ENCODE data around the gene EGLN3. TPM values are rescaled to one million over a fixed set of nuclear protein-coding genes. Genes with fewer than 3 reads are reported as not detected.

The EGLN3 gene
- total and polyA plus RNA-seq, 2 donors (not counting 3 experiments of a cell fraction or from before 2014, with no cell fraction given): 0.20 TPM; not detected in 1

GRCh38 chr14:33899723-33900341 is 51.0 kb downstream of the EGLN3 start:
- H3K27ac ChIP-seq (ENCODE audit: insufficient read depth, low read depth, low read length): no peak overlapping the region
- POLR2A ChIA-PET: no interaction called here
- DNase-seq (ENCODE audit: low read depth, low spot score) (no peak), FAIRE-seq (no peak)
- no peaks in the 10 kb centered on the region for H3K79me2 ChIP-seq (ENCODE audit: control insufficient read depth, insufficient read depth, low read length)
- H3K4me1 ChIP-seq (ENCODE audit: control insufficient read depth, extremely low read depth, insufficient read depth, low read length): no peaks in the 10 kb centered on the region
- no peaks in the 10 kb centered on the region for H3K36me3 ChIP-seq (ENCODE audit: control insufficient read depth in 2 of 2, extremely low read depth in 1 of 2, insufficient read depth in 2 of 2, low read length in 2 of 2)
- intact Hi-C loops (cut with micrococcal nuclease): no loop called here
- no peak overlapping the region for H3K4me3 ChIP-seq (replicated peaks in 1 of 3; ENCODE audit: insufficient read depth in 1 of 3, low read depth in 1 of 3, low read length in 3 of 3)
- H3K9me3 ChIP-seq (replicated peaks; ENCODE audit: control insufficient read depth, insufficient read depth, low read length): no peaks in the 10 kb centered on the region
- no peak for TF ChIP-seq MYC (IDR thresholded peaks at IDR 0.05; ENCODE audit: low read depth, low read length)
- TF ChIP-seq, protein P1, sequence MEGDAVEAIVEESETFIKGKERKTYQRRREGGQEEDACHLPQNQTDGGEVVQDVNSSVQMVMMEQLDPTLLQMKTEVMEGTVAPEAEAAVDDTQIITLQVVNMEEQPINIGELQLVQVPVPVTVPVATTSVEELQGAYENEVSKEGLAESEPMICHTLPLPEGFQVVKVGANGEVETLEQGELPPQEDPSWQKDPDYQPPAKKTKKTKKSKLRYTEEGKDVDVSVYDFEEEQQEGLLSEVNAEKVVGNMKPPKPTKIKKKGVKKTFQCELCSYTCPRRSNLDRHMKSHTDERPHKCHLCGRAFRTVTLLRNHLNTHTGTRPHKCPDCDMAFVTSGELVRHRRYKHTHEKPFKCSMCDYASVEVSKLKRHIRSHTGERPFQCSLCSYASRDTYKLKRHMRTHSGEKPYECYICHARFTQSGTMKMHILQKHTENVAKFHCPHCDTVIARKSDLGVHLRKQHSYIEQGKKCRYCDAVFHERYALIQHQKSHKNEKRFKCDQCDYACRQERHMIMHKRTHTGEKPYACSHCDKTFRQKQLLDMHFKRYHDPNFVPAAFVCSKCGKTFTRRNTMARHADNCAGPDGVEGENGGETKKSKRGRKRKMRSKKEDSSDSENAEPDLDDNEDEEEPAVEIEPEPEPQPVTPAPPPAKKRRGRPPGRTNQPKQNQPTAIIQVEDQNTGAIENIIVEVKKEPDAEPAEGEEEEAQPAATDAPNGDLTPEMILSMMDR (IDR thresholded peaks at IDR 0.05; ENCODE audit: extremely low read depth in 1 of 2, insufficient read depth in 1 of 2, low read depth in 1 of 2, low read length in 2 of 2): no peak
- no peak for TF ChIP-seq FOS (IDR thresholded peaks at IDR 0.05; ENCODE audit: borderline replicate concordance, insufficient read depth, low read length)
- no peak for TF ChIP-seq EZH2 (IDR thresholded peaks at IDR 0.05; ENCODE audit: borderline replicate concordance, low read depth, low read length, severe bottlenecking)
- TF ChIP-seq POLR2AphosphoS5 (IDR thresholded peaks at IDR 0.05; ENCODE audit: insufficient read depth, low read depth, low read length): no peak
- no peak for TF ChIP-seq MAX (IDR thresholded peaks at IDR 0.05; ENCODE audit: insufficient read depth, insufficient read length)
- TF ChIP-seq GATA2 (IDR thresholded peaks at IDR 0.05; ENCODE audit: insufficient read depth, insufficient read length, low read depth, low read length): no peak
- no peak for TF ChIP-seq JUN (IDR thresholded peaks at IDR 0.05; ENCODE audit: borderline replicate concordance, insufficient read depth, insufficient read length, low read depth)
- no peak for TF ChIP-seq POLR2A (IDR thresholded peaks at IDR 0.05; ENCODE audit: low read depth, low read length)
- H3K4me2 ChIP-seq (ENCODE audit: insufficient read depth, low read length): no peak overlapping the region
- H4K20me1 ChIP-seq (replicated peaks; ENCODE audit: control insufficient read depth, extremely low read depth, insufficient read depth, low read length): no peaks in the 10 kb centered on the region
- BruUV-seq (replicated peaks): no TSS peak
- H3K9me1 ChIP-seq (replicated peaks; ENCODE audit: control insufficient read depth, extremely low read depth, insufficient read depth, low read length): no peaks in the 10 kb centered on the region
- no peak overlapping the region for H2AFZ ChIP-seq (ENCODE audit: low read depth, low read length)
- H3K27me3 ChIP-seq (ENCODE audit: control insufficient read depth in 2 of 2, insufficient read depth in 2 of 2, low read length in 2 of 2): peaks cover 0 to 2% of the 10 kb centered on the region in 2 experiments
- CTCF ChIA-PET: no interaction called here
- dilution Hi-C loops (cut with MboI; ENCODE audit: extremely low pct_ligation_motif_present, low sequenced_read_pairs): no loop called here
- H3K9ac ChIP-seq (replicated peaks; ENCODE audit: extremely low read depth, insufficient read depth, low read length): no peak overlapping the region

Measured in endothelial cell of umbilical vein (primary cell).